ENCODE data around the gene FRS2.

The FRS2 gene

DNA sequence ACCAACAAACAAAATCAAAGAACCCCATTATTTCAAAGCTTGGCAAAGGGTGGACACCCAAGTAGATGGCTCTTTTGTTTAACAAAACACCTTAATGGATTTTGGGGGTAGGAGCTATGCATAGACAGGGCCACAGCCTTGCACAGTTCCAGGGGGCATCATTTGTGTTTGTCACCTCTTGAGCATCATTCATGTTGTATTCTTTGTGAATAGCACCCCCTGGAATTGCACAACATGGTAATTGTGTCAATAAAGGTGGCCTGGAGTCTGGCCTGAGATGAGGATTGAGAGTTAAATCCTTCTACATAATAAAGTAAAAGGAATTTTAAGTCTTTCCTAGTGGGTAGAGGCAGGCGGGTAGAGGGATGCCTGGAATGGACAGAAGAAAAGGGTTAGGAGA, 3.3 kb upstream of the FRS2 start:
- DNase-seq = no peak

- no peak for DNase-seq
These were observed 2.8 kb upstream of the FRS2 start for GRCh38 chr12:69467366-69467765.

DNA sequence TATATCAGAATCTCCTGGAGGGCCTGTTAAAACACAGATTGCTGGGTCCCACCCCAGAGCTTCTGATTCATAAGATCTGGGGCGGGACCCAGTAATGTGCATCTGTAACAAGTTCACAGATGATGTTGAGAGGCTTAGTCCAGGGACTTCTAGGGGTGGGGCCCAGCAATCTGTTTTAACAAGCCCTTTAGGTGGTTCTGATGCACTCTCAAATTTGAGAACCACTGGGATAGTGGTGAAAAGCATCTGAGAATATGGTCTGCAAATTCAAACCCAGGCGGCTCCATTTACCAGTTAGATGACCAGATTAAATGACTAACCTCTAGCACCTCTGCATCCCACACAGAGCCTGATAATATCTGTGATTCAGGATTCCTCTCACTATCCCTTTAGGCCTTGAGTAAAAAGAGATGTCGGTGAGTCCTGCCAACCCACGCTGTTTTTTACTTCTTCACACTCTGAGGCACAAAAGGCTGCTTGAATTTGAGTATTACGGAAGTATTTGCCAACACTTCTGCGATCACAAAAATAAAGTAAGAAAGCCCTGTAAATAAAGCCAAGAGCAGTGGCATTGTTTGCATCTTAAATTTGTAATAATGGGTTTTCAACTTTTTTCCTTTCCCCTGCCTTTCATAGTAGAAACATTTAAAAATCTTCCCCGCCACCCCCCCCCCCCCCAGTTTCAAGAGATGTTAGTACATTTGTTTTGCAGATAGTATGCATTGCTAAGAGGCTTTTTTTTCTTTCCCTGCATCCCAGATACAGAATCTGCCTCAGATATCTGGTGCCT, 1.8 kb upstream of the FRS2 start:
- DNase-seq = no peak

- DNase-seq = no peak
These were observed 367 bp upstream of the FRS2 start for GRCh38 chr12:69469854-69470188.

DNA sequence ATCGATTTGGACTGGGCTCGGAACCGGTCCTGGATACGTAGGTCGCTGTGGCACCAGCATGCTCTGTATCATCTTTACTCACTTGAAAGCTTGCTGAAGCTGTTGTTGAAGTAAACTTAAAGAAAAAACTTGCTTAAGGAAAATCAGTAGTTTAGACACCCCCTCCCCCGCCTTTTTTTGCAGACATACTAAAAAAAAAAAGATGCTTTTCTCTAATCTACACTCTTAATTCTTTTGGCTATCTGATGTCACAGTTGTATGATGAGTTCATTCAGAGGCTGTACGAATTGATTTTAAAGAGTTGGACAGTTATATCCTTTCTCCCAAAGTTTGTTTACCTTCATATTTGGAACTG, 865 bp downstream of the FRS2 start:
- DNase-seq = no peak

- DNase-seq = no peak
These were observed 1.6 kb downstream of the FRS2 start for GRCh38 chr12:69471667-69472385.

DNA sequence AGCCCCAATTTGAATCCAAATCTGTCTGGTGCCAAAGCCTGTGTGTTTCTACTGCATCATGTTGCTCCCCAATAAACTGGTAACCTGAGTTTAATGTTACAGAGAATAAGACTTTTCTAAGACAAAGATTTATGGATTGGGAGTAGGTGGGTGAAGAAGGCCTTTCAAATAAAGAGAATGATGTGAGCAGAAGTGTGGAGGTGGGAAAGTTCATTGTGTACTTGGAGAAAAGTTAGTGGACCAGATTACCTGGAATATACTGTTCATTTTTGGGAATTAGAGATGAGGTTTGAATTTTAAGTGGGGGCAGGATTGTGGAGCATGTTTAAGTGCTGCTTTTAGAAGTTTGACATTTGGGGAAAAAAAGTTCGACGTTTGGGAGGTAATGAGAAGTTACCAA, 3.1 kb downstream of the FRS2 start:
- no peak for DNase-seq

- DNase-seq = no peak
These were observed 4.3 kb downstream of the FRS2 start for GRCh38 chr12:69474456-69474855.

GRCh38 chr12:69475237-69475975, 5.2 kb downstream of the FRS2 start:
- no peak for DNase-seq

GRCh38 chr12:69476276-69477017, 6.3 kb downstream of the FRS2 start:
- DNase-seq = no peak

GRCh38 chr12:69479675-69480074, 9.5 kb downstream of the FRS2 start:
- no peak for DNase-seq

DNA sequence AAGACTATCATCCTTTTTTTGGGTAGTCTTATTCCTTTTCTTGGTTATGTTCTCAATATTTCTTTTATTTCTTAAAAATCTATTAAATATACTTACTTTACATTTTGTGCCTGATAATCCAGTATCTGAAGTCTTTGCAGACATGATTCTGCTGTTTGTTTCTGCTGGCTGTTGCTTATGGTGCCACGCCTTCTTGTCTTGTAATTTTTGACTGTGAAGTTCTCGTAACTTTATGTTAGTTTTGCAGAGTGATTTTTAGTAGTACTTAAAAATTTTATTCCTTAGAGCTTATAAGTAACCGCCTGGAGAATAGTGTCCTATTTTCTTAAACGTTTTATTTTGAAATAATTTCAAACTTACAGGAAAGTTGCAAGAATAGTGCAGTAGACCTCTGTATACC, 10.5 kb downstream of the FRS2 start:
- no peak for DNase-seq

DNA sequence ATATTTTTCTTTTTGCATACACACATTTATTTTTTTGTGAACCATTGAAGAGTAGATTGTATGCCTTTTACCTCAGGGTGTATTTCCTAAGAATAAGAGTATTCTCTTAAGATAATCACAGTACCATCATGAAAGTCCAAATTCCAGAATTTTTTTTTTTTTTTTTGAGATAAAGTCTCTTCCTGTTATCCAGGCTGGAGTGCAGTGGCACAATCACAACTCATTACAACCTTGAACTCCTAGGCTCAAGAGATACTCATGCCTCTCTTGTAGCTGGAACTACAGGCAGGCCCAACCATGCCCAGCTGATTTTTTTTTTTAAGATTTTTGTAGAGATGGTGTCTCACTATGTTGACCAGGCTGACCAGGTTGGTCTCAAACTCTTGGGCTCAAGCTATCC, 10.9 kb downstream of the FRS2 start:
- DNase-seq = no peak

GRCh38 chr12:69483700-69484099, 13.5 kb downstream of the FRS2 start:
- DNase-seq = no peak

DNA sequence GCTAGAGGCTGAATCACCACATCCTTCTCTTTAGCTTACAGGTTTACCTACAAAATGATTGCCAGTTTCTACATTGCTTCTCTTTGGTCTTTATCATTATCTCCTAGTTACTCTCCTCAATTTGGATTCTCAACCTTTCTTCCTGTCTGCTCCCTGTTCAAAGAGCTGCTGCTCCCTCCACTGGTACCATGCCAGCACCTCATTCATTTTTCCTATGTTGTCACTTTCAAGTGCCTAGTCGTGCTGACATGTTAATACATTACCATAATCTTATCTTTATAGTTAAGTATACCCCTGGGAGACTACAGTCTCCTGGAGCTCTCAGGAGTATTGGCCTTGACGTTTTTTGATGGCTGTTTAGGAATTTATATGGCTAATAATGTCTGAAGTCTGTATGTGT, 14.2 kb downstream of the FRS2 start:
- no peak for DNase-seq

GRCh38 chr12:69490920-69491643, 20.9 kb downstream of the FRS2 start:
- no peak for DNase-seq

GRCh38 chr12:69492739-69493138, 22.6 kb downstream of the FRS2 start:
- DNase-seq = no peak

GRCh38 chr12:69495071-69495470, 24.9 kb downstream of the FRS2 start:
- DNase-seq = no peak

DNA sequence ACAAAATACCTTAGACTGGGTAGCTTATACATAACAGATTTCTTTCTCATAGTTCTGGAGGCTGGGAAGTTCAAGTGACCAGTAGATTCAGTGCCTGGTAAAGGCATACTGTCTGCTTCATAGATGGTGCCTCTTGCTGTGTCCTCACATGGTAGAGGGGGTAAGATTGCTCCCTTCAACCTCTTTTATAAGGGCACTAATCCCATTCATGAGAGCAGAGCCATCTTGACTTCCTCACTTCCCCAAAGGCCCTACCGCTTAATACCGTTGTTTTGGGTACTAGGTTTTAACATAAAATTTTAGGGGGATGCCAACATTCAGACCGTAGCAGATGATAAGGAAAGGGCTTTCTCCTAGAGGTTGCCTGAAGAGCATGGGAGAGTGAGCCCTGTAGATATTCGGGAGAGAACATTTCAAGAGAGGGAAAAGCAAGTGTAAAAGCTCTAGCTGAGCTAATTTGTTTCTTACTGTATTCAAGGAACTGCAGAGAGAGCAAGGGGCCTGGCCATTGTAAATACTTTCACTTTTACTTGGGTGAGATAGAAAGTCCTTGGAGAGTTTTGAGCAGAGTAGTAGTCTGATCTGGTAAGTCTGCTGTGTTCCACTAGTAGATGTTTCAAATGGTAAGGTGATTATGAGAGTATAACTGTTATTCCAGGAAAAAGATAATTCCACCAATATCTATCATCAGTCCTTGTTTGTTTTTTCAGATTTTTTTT, 27.3 kb downstream of the FRS2 start:
- DNase-seq = no peak

DNA sequence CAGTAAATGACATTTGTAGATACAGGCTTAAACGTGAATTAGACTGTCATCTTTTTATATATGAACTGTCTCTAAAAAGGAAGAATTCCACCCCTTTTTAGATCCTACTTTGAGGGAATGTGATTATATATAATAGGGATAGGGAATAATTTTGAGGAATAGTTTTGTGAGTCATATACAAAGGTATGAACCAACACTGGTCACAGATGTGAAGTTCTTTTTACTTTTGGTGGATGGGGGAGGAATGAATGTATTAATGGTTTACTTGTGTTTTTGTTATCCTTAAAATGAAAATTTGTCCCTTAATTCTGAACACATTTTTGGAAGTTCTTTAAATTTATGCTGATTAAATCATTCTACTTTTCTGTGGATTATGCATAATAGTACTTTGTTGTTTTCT, 30.4 kb downstream of the FRS2 start:
- DNase-seq = no peak

GRCh38 chr12:69501154-69501895, 31.1 kb downstream of the FRS2 start:
- DNase-seq = no peak
